Upper lobe of right lung (tissue), 1 donor: ENCODE measurements around the gene RSPH1. TPM values are rescaled to one million over a fixed set of nuclear protein-coding genes. Genes with fewer than 3 reads are reported as not detected.
A peak's percentile ranks its signal among the peaks of the same experiment; 100 is the strongest.

Source experiments
- ATAC-seq: fragments of 200-7000 bp; cut with Tn5 transposase; one replicate; pipeline ENCODE4 v1.9.1; 2020; ENCODE audit warnings: mild to moderate bottlenecking, moderate library complexity
- DNase-seq: peaks from one replicate; pipeline ENCODE4 v3.0.0-alpha.2; 2020
- H3K27ac ChIP-seq: fragments of 200-600 bp; one replicate; pipeline ENCODE4 v1.8.0; 2022
- H3K27me3 ChIP-seq: fragments of 200-600 bp; one replicate; pipeline ENCODE4 v1.8.0; 2022; ENCODE audit warnings: mild to moderate bottlenecking
- H3K36me3 ChIP-seq: fragments of 200-600 bp; one replicate; pipeline ENCODE4 v1.8.0; 2022
- H3K4me1 ChIP-seq: fragments of 200-600 bp; one replicate; pipeline ENCODE4 v1.8.0; 2022
- H3K4me3 ChIP-seq: fragments of 200-600 bp; one replicate; pipeline ENCODE4 v1.8.0; 2022; ENCODE audit warnings: mild to moderate bottlenecking
- H3K9me3 ChIP-seq: fragments of 200-600 bp; one replicate; pipeline ENCODE4 v1.8.0; 2022
- CTCF ChIP-seq: fragments of 200-600 bp; IDR thresholded peaks from one replicate; pipeline ENCODE4 v1.8.0; 2022; ENCODE audit warnings: antibody characterized with exemption
- intact Hi-C: fragments of 100-400 bp; cut with DNase I; formaldehyde crosslinking; loops from one replicate; pipeline ENCODE4 v1.11.0; 2022
- total RNA-seq: library from RNA; stranded (reverse); fragmentation: NEBNext Ultra II Directional; extraction: Animal tissue kit (Norgen Biotek cat#: 25700); gene quantifications from one replicate; pipeline ENCODE4 v1.2.1, GENCODE V29; 2021
- donor health status: DM: no; HTN: yes; CAD: no; lungs with severe emphysema.

RSPH1 gene
- total RNA-seq, 1 donor from 2014 or later: 0.84 TPM

- H3K27ac ChIP-seq: no peak overlapping the region
- intact Hi-C loops: no loop called here
- no peak for DNase-seq
- peaks cover 13% of the 10 kb centered on the region for H3K36me3 ChIP-seq
- H3K4me3 ChIP-seq: no peak overlapping the region
- peaks cover 53% of the 10 kb centered on the region for H3K4me1 ChIP-seq
- no peak for ATAC-seq
- no peak for TF ChIP-seq CTCF
- no peaks in the 10 kb centered on the region for H3K27me3 ChIP-seq
- no peaks in the 10 kb centered on the region for H3K9me3 ChIP-seq
Observed at GRCh38 chr21:42530167-42530518, 34.1 kb upstream of the RSPH1 start.

DNA sequence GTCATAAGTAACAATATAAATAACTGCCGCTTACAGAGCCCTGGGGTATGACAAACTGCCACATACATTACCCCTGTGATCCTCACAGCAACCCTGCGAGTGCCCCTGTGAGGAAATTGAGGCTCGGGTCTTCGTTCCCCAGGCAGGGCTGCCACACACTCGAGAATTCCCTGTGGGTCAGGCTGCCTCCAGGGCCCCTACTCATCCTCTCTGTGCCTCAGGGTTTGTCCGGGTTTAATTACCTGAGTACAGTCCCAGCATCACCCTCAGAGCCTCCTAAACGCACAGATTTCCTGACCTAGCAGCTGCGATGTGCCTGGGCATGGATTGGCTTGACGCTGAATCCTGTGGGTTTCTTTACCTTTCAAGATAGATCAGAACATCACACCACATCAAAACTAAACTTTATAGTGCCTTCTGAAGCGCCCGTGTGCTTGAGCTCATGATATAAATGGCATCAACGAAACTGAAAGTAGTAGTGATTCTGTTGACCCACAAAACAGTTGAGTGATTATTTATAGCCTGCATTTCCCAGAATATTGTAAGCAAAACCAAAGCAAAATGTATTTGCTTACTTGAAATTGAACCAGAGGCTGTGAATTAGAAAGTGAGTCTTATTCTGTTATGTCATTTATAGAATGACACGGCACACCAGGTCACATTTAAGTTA lies 31.6 kb upstream of the RSPH1 start:
- ATAC-seq: no peak
- intact Hi-C loops: no loop called here

DNA sequence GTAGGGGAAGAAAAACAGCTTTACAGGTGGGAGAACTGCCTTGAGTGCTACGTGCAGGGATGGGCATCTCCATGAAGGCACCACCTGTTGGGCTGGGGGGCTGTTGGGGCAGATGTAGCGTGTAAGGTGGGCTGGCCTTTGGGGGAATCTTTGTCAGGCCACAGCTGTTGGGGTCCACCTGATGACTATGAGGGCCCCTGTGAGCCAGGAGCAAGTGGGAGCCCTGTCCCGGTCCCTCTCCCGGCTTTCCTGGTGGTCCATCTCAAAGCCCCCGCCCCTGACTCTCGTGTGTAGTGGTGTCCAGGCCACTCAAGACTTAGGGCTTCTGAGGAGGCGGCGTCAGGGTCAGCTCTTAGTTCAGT lies 31.1 kb upstream of the RSPH1 start:
- Histone ChIP-seq H3K27ac (peak overlapping the region; percentile 56), H3K4me3 (no peak overlapping the region), H3K9me3 (no peaks in the 10 kb centered on the region), H3K4me1 (peaks cover 61% of the 10 kb centered on the region), H3K36me3 (peaks cover 8% of the 10 kb centered on the region), H3K27me3 (no peaks in the 10 kb centered on the region)
- ATAC-seq: no peak
- TF ChIP-seq CTCF: no peak
- DNase-seq: no peak
- intact Hi-C loops: no loop called here

More for the DNA sequence above, 31.6 kb upstream of the RSPH1 start:
- Histone ChIP-seq H3K4me1 (peaks cover 63% of the 10 kb centered on the region), H3K27ac (peak overlapping the region; percentile 56), H3K9me3 (no peaks in the 10 kb centered on the region), H3K4me3 (peak overlapping the region; percentile 23), H3K36me3 (peaks cover 8% of the 10 kb centered on the region), H3K27me3 (no peaks in the 10 kb centered on the region)
- TF ChIP-seq CTCF: no peak
- no peak for DNase-seq

- intact Hi-C loops: no loop called here
- no peak for TF ChIP-seq CTCF
- peaks cover 8% of the 10 kb centered on the region for H3K36me3 ChIP-seq
- ATAC-seq (no peak), DNase-seq (peak; percentile 64)
- no peak overlapping the region for H3K4me3 ChIP-seq
- H3K27me3 ChIP-seq: no peaks in the 10 kb centered on the region
- H3K27ac ChIP-seq: no peak overlapping the region
- no peaks in the 10 kb centered on the region for H3K9me3 ChIP-seq
- peaks cover 57% of the 10 kb centered on the region for H3K4me1 ChIP-seq
Observed at GRCh38 chr21:42526379-42526727, 30.3 kb upstream of the RSPH1 start.

GRCh38 chr21:42525676-42526378 lies 29.8 kb upstream of the RSPH1 start:
- intact Hi-C loops: no loop called here
- Histone ChIP-seq H3K4me1 (peaks cover 54% of the 10 kb centered on the region), H3K27me3 (no peaks in the 10 kb centered on the region), H3K27ac (no peak overlapping the region), H3K9me3 (no peaks in the 10 kb centered on the region), H3K4me3 (no peak overlapping the region), H3K36me3 (peaks cover 13% of the 10 kb centered on the region)
- ATAC-seq (no peak), DNase-seq (no peak)
- TF ChIP-seq CTCF: no peak
